IPS-11a (cell line): ENCODE measurements around the gene KITLG.
"Not testable (repeated sequence)": the region's sequence is repeated elsewhere in the genome, so short reads cannot be mapped to it uniquely, and the experiment has no call there.

Experiments used
- H3K4me3 ChIP-seq: one replicate; pipeline ENCODE4 v1.5.1; 2013; ENCODE audit warnings: low read depth, low read length, control low read depth

Gene KITLG

GRCh38 chr12:88496891-88497371 is 83.3 kb downstream of the KITLG start:
- no peak overlapping the region for H3K4me3 ChIP-seq

GRCh38 chr12:88496429-88496828 is 83.8 kb downstream of the KITLG start:
- H3K4me3 ChIP-seq = no peak overlapping the region

- no peak overlapping the region for H3K4me3 ChIP-seq
Measured at GRCh38 chr12:88495031-88495430, 85.2 kb downstream of the KITLG start.

GRCh38 chr12:88494520-88494919 is 85.8 kb downstream of the KITLG start:
- no peak overlapping the region for H3K4me3 ChIP-seq

- H3K4me3 ChIP-seq = no peak overlapping the region
Measured at GRCh38 chr12:88493636-88494035, 86.6 kb downstream of the KITLG start.

- no peak overlapping the region for H3K4me3 ChIP-seq
Measured at GRCh38 chr12:88490425-88490824, 89.8 kb downstream of the KITLG start.

GRCh38 chr12:88472775-88473174 is 107.5 kb downstream of the KITLG start:
- H3K4me3 ChIP-seq = no peak overlapping the region

- no peak overlapping the region for H3K4me3 ChIP-seq
Measured at GRCh38 chr12:88472248-88472647, 108.0 kb downstream of the KITLG start.

GRCh38 chr12:88471331-88472045 is 108.8 kb downstream of the KITLG start:
- no peak overlapping the region for H3K4me3 ChIP-seq

GRCh38 chr12:88469154-88469553 is 111.1 kb downstream of the KITLG start:
- H3K4me3 ChIP-seq = no peak overlapping the region

- H3K4me3 ChIP-seq = no peak overlapping the region
Measured at GRCh38 chr12:88468581-88468980, 111.7 kb downstream of the KITLG start.

- H3K4me3 ChIP-seq = not testable (repeated sequence)
Measured at GRCh38 chr12:88466708-88467107, 113.6 kb downstream of the KITLG start.

- H3K4me3 ChIP-seq = no peak overlapping the region
Measured at GRCh38 chr12:88458327-88458726, 121.9 kb downstream of the KITLG start.

- H3K4me3 ChIP-seq = no peak overlapping the region
Measured at GRCh38 chr12:88453323-88453722, 126.9 kb downstream of the KITLG start.

GRCh38 chr12:88451205-88451604 is 129.1 kb downstream of the KITLG start:
- H3K4me3 ChIP-seq = no peak overlapping the region

GRCh38 chr12:88450136-88450535 is 130.1 kb downstream of the KITLG start:
- no peak overlapping the region for H3K4me3 ChIP-seq

GRCh38 chr12:88448337-88448915 is 131.8 kb downstream of the KITLG start:
- H3K4me3 ChIP-seq = no peak overlapping the region

GRCh38 chr12:88445705-88446394 is 134.4 kb downstream of the KITLG start:
- no peak overlapping the region for H3K4me3 ChIP-seq

GRCh38 chr12:88444481-88444880 is 135.8 kb downstream of the KITLG start:
- no peak overlapping the region for H3K4me3 ChIP-seq
